Choroid plexus epithelial cell (primary cell): ENCODE measurements around the gene CTSW.

Source experiments
- DNase-seq: peaks from one replicate; pipeline ENCODE4 v3.0.0-alpha.2; 2010; ENCODE audit warnings: low read depth
- H3K4me3 ChIP-seq: 2 replicates; pipeline ENCODE4 v1.5.1; 2011; ENCODE audit warnings: low read depth, mild to moderate bottlenecking, control low read depth, low read length, moderate library complexity
- CTCF ChIP-seq: conservative IDR thresholded peaks from 2 replicates; pipeline ENCODE4 v1.5.1; 2011; ENCODE audit warnings: low read depth, mild to moderate bottlenecking, control low read depth, inconsistent platforms, low read length, moderate library complexity

CTSW gene

GRCh38 chr11:65895482-65895981 lies 15.9 kb downstream of the CTSW start:
- no peak for DNase-seq
- no peak overlapping the region for H3K4me3 ChIP-seq
- TF ChIP-seq CTCF, result no peak

- no peak for TF ChIP-seq CTCF
- no peak for DNase-seq
- H3K4me3 ChIP-seq, result no peak overlapping the region
These were observed 16.7 kb downstream of the CTSW start for GRCh38 chr11:65896034-65896999.

GRCh38 chr11:65897020-65897471 lies 17.4 kb downstream of the CTSW start:
- no peak for TF ChIP-seq CTCF
- no peak overlapping the region for H3K4me3 ChIP-seq
- DNase-seq, result no peak

- peak; percentile 34 for DNase-seq
- TF ChIP-seq CTCF, result no peak
- peak overlapping the region; percentile 82 for H3K4me3 ChIP-seq
These were observed 19.2 kb downstream of the CTSW start for GRCh38 chr11:65898656-65899355.

GRCh38 chr11:65899356-65900124 lies 19.9 kb downstream of the CTSW start:
- DNase-seq, result peak; percentile 62
- no peak for TF ChIP-seq CTCF
- peak overlapping the region; percentile 82 for H3K4me3 ChIP-seq

GRCh38 chr11:65900125-65900898 lies 20.7 kb downstream of the CTSW start, which contains the start of gene FOSL1:
Gene FOSL1 (minus strand): TSS chr11:65900388. CDS start chr11:65900339, 49 bp downstream.
- peak; percentile 97 for DNase-seq
- peak within 1 kb of the TSS; percentile 82 for H3K4me3 ChIP-seq
- no peak for TF ChIP-seq CTCF
